Testis (tissue), 2 donors: ENCODE measurements around the gene SYF2.

ENCODE experiments used
- CTCF ChIP-seq, 3 experiments: fragments of 450-650 bp in 2 of 3; fragments of 200-600 bp in 1 of 3; sonication (generic) in 1 of 3; IDR thresholded peaks; one replicate each; pipeline ENCODE4 v1.5.1; 2016 to 2019; ENCODE audit warnings: antibody characterized with exemption in 3 of 3, mild to moderate bottlenecking in 2 of 3, moderate library complexity in 1 of 3
- POLR2A ChIP-seq: fragments of 450-650 bp; IDR thresholded peaks from one replicate; pipeline ENCODE4 v1.6.1; 2017; ENCODE audit warnings: antibody characterized with exemption, mild to moderate bottlenecking, moderate library complexity

GRCh38 chr1:25223471-25223870 is 8.8 kb downstream of the SYF2 start:
- TF ChIP-seq CTCF (IDR thresholded peaks at IDR 0.05) (no peak), POLR2A (no peak)
